ENCODE data around the gene SNAI3.

DNA sequence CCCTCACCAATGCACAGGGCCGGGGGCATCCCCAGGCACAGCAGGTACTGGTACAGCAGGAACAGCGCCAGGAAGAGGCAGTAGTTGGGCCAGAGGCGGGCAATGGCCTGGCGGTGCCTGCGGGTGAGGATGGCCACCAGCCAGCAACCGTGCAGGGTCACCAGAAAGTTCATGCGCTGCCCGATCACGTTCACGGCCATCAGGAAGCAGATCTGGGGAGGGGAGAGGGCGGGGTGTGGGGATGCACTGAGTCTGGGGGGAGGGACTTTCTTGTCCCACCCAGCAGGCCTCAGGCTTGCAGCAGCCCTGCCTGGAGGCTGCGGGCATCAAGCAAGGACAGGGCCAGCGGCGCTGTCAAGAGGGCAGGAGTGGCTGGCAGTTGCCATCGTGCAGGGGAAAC, 45.4 kb upstream of the SNAI3 start:
- TF ChIP-seq, protein P1, sequence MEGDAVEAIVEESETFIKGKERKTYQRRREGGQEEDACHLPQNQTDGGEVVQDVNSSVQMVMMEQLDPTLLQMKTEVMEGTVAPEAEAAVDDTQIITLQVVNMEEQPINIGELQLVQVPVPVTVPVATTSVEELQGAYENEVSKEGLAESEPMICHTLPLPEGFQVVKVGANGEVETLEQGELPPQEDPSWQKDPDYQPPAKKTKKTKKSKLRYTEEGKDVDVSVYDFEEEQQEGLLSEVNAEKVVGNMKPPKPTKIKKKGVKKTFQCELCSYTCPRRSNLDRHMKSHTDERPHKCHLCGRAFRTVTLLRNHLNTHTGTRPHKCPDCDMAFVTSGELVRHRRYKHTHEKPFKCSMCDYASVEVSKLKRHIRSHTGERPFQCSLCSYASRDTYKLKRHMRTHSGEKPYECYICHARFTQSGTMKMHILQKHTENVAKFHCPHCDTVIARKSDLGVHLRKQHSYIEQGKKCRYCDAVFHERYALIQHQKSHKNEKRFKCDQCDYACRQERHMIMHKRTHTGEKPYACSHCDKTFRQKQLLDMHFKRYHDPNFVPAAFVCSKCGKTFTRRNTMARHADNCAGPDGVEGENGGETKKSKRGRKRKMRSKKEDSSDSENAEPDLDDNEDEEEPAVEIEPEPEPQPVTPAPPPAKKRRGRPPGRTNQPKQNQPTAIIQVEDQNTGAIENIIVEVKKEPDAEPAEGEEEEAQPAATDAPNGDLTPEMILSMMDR (conservative IDR thresholded peaks at IDR 0.05; ENCODE audit: low read length), result no peak
- no peak for TF ChIP-seq EZH2phosphoT487 (IDR thresholded peaks at IDR 0.05; ENCODE audit: borderline replicate concordance)
